Hematopoietic multipotent progenitor cell (in vitro differentiated cells): Measurements from ENCODE around the gene AFAP1L2. TPM values are rescaled to one million over a fixed set of nuclear protein-coding genes. Genes with fewer than 3 reads are reported as not detected.

ENCODE experiments used
- DNase-seq, 3 donors: peaks; one replicate each; pipeline ENCODE4 v3.0.0-alpha.2; 2011 to 2015; ENCODE audit warnings: low read depth in 2 of 3, low spot score in 2 of 3
- total RNA-seq: library from RNA; depleted of rRNA; stranded (reverse); fragments of >200 nt; gene quantifications from one replicate; pipeline ENCODE4 v1.2.3, GENCODE V29; 2012

Gene AFAP1L2
- total RNA-seq, 1 donor, result 4.0 TPM

DNA sequence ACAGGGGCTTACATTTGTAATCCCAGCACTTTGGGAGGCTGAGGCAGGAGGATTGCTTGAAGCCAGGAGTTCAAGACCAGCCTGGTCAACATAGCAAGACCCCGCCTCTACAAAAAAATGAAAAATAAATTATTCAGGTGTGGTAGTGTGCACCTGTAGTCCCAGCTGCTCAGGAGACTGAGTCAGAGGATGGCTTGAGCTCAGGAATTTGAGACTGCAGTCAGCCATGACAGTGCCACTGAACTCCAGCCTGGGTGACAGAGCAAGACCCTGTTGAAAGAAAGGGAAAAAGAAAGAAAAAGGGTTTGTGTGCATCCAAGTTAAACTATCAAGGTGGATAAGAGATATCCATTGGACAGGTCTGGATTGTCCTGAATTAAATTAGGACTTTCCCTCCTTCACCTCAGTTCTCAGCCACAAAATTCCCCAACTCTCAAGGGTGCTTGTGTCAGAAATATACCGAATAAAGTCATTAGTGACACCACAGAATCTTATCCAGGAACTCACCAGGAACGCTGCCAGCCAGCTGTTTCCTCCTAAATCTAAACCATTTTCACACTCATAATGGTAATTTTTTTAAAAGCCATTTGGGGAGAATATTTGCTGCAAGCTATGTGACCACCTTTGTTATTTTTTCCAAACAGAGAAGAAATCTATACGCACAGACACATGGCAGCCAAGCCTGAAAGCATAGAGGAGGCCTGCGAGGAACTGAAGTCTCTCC is 12.0 kb downstream of the AFAP1L2 start:
- peak in 2 of 3 donors; percentile 44 to 81 for DNase-seq

DNA sequence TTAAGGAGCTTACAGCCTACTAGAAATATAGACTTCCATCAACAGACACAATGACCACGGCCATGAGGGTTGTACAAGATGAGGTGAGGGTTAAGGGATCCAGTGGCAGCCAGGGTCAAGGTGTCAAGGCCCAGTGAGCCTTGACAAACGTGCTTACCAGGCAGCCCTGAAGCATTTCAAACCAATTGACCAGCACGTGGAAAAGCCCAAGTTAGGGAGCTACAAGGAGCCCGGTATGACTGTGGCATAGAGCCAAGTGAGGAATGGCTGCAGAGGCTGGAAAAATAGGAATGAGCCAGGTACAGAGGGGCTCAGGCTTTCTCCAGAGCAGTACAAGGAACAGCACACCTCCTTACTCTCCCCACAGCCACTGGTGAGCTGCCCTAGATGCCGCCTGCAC is 12.7 kb downstream of the AFAP1L2 start:
- DNase-seq, result no peak

DNA sequence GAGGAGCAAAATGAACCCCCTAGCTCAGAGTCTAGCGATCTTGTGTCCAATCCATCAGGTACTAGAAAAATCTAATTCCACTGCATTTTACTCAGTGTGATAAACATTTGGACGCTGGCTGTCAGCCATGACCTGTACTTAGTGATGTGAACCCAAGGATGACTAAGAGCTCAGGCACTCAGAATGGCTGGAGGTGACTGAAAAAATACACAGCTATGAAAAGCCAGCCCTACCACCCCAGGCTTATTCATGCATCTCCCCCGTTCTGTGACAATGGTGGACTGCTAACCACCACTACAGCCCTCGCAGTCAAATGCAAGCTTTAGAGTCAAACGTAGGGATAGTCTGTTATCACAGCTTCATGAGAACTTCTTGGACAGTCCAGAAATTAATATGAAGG is 14.9 kb downstream of the AFAP1L2 start:
- DNase-seq, result no peak

DNA sequence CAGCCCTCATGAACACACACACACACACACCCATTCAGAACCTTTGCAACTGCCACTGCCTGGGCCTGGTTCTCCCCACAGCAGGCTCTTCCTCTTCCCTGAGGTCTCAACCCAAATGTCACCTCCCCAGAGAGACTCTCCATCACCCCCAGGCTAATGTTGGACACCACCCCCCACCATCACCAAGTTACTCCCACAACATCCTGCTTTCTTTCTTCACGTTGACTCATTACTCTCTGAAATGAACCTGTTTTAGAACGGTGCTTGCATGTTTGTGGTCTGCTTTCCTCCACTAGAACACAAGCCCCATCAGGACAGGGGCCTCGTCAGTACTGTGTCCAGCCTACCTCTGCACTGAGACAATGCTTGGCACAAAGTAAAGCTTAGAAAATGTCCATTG is 16.0 kb downstream of the AFAP1L2 start:
- DNase-seq, result no peak

DNA sequence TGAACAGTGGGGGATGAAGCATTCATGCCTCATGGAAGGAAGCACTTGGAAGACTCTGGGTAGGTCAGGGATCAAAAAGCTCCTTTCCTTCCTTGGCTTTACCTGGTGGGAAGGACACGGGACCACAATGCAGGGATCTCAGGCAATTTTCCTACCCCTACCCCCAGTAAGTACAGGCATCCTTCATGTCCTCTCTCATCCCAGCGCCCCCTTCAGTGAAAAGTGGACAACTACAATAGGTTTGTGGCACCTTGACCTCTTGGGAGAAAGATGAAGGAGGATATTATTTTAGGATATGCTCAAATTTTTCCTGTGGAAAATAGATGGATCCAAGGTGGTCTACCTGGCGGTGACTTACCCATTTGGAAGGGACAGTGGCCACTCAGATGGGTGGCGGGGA is 16.5 kb downstream of the AFAP1L2 start:
- no peak for DNase-seq

GRCh38 chr10:114386452-114386851 is 17.9 kb downstream of the AFAP1L2 start:
- no peak for DNase-seq

DNA sequence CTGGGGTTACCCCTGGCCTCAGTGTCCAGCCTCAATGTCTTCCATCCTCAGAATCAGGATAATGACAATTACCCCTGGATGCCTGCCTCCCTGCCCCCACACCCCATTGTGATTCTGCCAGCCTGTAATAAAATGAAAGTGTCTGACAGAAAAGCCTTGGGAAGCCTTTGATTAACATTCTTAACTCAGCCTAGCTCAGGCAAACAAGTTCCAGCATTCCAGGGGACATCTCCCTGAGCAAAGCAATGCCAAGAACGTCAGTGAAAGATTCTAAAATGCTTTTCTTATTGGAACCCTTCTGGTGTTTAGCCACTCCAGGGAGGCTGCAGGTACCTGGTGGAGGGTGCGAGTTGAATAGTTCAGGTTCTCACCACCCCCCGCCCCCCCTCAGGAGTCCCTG is 18.7 kb downstream of the AFAP1L2 start:
- no peak for DNase-seq

DNA sequence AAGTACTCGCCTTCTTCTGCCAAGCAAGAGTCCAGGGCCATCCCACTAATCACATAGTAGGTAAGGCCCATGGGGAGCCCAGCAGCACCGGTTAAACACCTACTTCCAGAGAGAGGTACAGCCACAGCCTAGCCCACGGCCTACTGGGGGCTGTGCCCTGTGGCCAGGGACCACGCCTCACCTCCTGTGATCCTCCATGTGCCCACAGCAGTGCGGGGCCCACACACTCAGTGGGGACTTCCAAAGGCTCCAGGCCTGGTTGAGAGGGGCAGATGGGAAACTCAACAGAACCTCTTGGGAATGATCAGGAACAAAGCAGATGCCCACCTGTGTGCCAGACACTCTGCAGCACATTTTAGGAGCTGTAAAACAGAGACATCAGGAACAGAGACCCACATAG is 19.7 kb downstream of the AFAP1L2 start:
- DNase-seq, result no peak

DNA sequence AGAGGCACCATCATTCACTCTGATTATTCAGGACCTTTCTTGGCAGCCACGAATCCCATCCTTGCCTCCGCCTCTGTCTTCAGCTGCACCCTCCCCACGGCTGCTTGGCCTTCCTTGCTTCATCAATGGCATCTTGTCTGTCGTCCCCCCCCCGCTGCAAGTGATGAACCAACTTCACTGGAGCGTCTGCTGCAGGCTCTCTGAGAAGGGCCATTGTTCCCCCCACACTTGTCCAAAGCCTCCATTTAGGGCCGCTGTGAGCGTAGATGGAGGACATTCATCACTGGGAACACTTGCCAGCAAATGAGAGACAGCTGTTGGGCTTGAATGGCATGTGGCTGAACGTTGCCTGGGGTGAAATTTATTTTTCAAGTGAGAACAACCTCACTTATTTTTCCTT is 20.1 kb downstream of the AFAP1L2 start:
- DNase-seq, result no peak

- DNase-seq, result no peak
Measured at GRCh38 chr10:114380797-114381196, 23.5 kb downstream of the AFAP1L2 start.

DNA sequence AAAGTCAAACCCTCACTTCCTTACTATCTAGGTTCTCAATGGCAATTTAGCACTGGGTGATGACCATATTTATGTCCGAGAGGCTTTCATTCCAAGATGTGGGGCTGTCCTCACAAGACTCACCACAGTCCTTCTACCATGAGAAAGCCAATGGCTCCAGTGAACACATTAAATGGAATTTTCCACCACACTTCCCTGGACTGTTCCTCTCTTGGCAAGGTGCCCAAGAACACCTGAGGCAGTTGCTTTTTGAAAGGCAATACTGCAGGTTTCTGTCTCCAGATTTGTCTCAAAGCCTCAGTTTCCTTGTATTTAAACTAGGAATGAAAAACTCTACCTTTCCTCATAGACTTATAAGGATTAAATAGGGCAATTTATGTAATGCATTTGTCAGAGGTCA is 24.2 kb downstream of the AFAP1L2 start:
- DNase-seq, result no peak

GRCh38 chr10:114379631-114380041 is 24.7 kb downstream of the AFAP1L2 start:
- no peak for DNase-seq

DNA sequence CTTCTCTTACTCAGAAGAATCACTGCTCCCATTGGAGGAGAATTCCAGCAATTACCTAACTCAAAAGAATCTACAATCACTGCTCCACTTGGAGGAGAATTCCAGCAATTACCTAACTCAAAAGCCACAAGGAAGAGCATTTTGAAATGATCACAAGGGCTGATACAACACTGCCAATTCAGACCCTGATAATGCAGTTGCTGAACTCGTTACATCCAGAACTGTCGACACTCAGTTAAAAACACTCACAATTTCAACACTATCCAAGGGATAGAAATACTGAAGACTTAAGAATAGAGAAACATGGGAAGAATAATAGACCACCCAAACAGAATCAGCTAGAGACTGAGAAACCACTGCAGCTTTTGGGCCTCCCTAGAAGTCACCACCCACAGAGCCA is 27.8 kb downstream of the AFAP1L2 start:
- no peak for DNase-seq

- DNase-seq, result no peak
Measured at GRCh38 chr10:114375047-114375446, 29.3 kb downstream of the AFAP1L2 start.

DNA sequence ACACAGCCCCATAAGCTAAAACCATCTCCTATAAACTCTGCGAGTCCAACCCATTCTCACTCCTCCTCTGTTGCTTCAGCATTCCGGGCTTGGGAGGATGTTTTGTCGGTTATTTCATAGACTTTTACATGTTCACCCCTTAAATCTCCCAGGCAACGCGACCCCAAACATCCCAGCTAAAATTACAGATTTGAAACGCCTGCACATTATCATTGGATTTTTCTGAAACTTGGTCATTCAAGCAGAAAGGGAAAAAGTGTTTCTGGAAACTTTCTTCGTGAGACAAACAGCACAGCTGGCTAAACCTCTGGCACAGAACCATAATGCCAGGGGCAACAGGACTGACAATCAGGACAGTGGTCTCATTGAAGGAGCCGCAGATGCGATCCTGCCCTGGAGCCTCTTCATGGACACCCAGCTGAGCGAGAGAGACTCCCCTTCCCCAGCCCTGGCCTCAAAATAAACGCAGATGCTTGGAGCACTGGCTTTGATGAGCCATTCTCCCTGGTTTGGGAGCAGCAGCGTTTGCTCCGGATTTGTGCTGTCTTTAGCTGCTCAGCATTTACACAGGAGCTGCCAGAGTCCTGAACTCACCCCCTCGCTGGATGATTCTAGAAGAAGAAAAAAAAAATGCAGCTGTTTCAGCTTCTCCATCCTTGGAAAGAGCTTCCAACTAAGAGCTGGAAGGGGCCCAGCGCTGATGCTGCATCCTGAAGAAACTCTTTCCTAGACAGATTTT is 30.1 kb downstream of the AFAP1L2 start:
- no peak for DNase-seq

- no peak for DNase-seq
Measured at GRCh38 chr10:114373631-114374030, 30.7 kb downstream of the AFAP1L2 start.

GRCh38 chr10:114372995-114373394 is 31.3 kb downstream of the AFAP1L2 start:
- DNase-seq, result no peak

GRCh38 chr10:114372179-114372578 is 32.1 kb downstream of the AFAP1L2 start:
- no peak for DNase-seq

- no peak for DNase-seq
Measured at GRCh38 chr10:114370966-114371365, 33.3 kb downstream of the AFAP1L2 start.

DNA sequence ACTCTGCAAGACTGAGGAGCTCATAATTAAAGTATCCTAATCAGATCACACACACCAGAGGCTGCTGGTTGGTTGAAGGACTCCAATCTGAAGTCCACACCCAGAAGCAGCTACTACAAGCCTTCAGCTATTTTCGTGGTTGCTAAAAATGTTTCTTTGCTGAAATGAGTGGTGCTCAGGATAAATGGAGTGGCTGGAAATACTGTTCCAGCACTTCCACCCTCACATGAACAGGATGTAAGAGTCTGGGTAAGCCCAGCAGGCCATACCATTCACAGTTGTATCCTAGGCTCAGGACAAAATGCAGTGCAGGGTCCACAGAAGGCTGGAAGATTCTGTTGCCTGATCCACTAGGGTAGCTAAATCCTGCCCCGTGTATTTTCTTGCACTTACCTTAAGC is 34.1 kb downstream of the AFAP1L2 start:
- DNase-seq, result no peak

DNA sequence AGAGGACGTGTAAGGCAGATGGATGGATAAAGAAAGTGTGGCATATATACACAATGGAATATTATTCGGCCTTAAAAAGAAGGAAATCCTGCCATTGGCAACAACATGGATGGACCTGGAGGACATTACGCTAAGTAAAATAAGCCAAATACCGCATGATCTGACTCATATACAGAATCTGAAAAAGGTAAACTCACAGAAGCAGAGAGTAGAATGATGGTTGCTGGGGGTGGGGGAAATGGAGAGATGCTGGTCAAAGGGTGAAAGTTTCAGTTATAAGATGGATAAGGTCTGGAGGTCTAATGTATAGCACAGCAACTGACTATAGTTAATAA is 36.3 kb downstream of the AFAP1L2 start:
- no peak for DNase-seq

DNA sequence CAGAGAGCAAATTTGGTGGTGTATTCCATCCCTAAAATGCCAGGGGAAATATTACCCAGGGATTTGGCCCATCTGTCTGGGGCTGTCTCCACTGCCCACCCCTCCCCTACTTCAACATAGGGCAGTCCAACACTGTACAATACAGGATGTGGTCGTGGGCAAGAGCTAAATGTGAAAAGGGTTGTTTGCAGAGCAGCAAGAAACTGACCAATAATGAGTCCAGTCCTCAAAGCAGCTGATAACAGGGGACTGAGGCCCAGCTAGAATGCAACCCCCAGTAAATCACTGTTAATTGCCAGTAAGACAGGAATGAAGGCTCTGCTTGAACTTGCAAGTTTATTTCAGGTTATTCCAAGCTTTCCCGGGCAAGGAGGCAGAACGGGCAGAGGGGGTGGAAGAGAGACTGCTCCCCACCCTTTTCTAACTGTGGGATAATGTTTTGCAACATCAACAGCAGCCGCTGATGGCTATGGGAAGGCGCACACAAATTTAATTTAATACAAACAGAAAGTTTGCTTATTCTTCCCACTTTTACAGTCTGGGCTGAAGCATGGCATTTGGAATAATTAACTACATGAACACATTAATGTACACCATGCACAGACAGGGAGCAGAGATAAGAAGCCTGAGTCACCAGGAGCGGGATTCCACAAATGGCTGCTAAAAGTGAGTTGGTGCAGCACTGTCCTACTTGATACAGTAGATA is 36.8 kb downstream of the AFAP1L2 start:
- DNase-seq, result no peak
